ENCODE results near the gene CNOT4.

DNA sequence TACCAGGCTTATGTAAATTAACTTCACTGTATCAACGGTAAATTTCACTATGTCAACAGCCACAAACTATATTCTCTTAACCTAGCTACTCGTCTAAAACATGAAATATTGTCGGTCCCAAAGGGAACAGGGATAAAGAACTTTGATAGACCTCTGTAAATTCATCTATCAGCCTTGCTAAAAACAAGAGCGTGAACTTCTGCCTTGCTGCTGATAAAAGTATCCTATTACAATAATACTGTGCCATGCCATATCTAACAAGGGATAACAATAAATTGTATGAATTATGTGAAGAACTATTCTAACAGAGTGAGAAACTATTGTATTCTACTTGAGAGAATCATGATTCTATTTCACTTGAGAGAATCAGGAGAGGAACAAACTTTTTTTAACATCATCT is 117.2 kb downstream of the CNOT4 start:
- TF ChIP-seq, protein P1, sequence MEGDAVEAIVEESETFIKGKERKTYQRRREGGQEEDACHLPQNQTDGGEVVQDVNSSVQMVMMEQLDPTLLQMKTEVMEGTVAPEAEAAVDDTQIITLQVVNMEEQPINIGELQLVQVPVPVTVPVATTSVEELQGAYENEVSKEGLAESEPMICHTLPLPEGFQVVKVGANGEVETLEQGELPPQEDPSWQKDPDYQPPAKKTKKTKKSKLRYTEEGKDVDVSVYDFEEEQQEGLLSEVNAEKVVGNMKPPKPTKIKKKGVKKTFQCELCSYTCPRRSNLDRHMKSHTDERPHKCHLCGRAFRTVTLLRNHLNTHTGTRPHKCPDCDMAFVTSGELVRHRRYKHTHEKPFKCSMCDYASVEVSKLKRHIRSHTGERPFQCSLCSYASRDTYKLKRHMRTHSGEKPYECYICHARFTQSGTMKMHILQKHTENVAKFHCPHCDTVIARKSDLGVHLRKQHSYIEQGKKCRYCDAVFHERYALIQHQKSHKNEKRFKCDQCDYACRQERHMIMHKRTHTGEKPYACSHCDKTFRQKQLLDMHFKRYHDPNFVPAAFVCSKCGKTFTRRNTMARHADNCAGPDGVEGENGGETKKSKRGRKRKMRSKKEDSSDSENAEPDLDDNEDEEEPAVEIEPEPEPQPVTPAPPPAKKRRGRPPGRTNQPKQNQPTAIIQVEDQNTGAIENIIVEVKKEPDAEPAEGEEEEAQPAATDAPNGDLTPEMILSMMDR (IDR thresholded peaks at IDR 0.05): no peak
- no peak for TF ChIP-seq EP300 (IDR thresholded peaks at IDR 0.05)

All from tibial nerve (tissue), 4 donors.